Stimulated activated CD4-positive, alpha-beta T cell treated with anti-CD3 and anti-CD28 coated beads, Interleukin-15, amount 100 ng/mL, for 1 hour (primary cell): ENCODE results near the gene TNNI3.
"Not testable (repeated sequence)": the region's sequence is repeated elsewhere in the genome, so short reads cannot be mapped to it uniquely, and the experiment has no call there.

ENCODE experiments used
- DNase-seq, 2 donors: peaks; one replicate each; pipeline ENCODE4 v3.0.0-alpha.2; 2020; ENCODE audit warnings: low read depth in 1 of 2, low spot score in 1 of 2

The TNNI3 gene

GRCh38 chr19:55114566-55115145 is 42.9 kb downstream of the TNNI3 start:
- no peak for DNase-seq

GRCh38 chr19:55113570-55114039 is 43.9 kb downstream of the TNNI3 start:
- DNase-seq, result no peak

GRCh38 chr19:55112777-55113569 is 44.6 kb downstream of the TNNI3 start:
- no peak for DNase-seq

- DNase-seq, result no peak
Observed at GRCh38 chr19:55112246-55112776, 45.2 kb downstream of the TNNI3 start.

- DNase-seq, result no peak
Observed at GRCh38 chr19:55111238-55111831, 46.2 kb downstream of the TNNI3 start.

GRCh38 chr19:55109527-55110291 is 47.8 kb downstream of the TNNI3 start:
- DNase-seq, result no peak

GRCh38 chr19:55107252-55107651 is 50.3 kb downstream of the TNNI3 start:
- not testable (repeated sequence) for DNase-seq

GRCh38 chr19:55106591-55106990 is 50.9 kb downstream of the TNNI3 start:
- no peak for DNase-seq

GRCh38 chr19:55105237-55105636 is 52.3 kb downstream of the TNNI3 start:
- DNase-seq, result no peak

GRCh38 chr19:55103190-55103589 is 54.3 kb downstream of the TNNI3 start:
- no peak for DNase-seq
